ENCODE data around the gene SLC19A1.
A peak's percentile ranks its signal among the peaks of the same experiment; 100 is the strongest.

The SLC19A1 gene

DNA sequence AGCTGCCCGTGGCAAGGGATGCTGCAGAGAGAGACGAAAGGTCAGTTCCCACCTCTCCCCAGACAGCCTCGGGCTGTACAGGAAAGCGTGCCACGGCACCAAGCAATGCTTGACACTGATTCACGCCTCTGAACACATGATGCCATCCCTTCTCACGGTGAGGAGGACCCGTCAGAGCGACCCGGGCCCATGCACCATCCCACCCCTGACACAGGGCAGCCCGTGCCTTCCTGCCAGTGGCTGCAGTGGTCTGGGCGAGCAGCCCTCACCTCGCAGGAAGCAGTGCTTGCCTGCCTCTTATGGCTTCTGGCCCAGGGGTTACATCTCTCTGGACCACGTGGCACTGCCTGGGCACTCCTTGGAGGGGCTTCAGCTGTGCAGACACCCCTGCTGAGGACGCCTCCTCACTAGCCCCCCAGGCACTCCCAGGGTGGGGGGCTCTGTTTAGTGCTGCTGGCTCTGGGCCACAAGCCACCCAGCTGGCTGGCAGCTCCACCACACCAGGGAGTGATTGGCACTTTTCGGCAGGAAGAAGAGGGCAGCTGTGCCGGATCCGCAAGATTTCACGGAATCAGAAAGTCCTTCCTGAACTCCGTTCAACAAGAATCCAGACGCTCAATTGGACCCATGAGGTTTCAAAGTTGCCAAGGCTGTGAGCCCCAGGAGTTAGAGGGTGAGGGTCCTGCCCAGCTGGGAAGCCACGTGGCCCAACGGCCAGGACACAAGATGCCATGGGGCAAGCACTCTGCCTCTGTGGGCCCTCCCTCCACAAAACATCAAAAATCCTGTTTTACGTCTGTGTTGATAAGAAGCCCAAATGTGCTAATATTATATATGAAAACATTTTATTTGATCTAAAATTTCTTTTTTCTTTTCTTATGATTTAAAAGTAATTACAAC, 34.8 kb upstream of the SLC19A1 start:
- TF ChIP-seq, protein P1, sequence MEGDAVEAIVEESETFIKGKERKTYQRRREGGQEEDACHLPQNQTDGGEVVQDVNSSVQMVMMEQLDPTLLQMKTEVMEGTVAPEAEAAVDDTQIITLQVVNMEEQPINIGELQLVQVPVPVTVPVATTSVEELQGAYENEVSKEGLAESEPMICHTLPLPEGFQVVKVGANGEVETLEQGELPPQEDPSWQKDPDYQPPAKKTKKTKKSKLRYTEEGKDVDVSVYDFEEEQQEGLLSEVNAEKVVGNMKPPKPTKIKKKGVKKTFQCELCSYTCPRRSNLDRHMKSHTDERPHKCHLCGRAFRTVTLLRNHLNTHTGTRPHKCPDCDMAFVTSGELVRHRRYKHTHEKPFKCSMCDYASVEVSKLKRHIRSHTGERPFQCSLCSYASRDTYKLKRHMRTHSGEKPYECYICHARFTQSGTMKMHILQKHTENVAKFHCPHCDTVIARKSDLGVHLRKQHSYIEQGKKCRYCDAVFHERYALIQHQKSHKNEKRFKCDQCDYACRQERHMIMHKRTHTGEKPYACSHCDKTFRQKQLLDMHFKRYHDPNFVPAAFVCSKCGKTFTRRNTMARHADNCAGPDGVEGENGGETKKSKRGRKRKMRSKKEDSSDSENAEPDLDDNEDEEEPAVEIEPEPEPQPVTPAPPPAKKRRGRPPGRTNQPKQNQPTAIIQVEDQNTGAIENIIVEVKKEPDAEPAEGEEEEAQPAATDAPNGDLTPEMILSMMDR (conservative IDR thresholded peaks at IDR 0.05; ENCODE audit: low read length), result no peak
- DNase-seq (ENCODE audit: low read depth), result no peak
- no peak overlapping the region for H3K4me3 ChIP-seq (ENCODE audit: low read length)

- DNase-seq (ENCODE audit: low read depth), result no peak
- TF ChIP-seq, protein P1 (conservative IDR thresholded peaks at IDR 0.05; ENCODE audit: low read length), result no peak
- no peak overlapping the region for H3K4me3 ChIP-seq (ENCODE audit: low read length)
Observed at GRCh38 chr21:45575993-45576837, 34.0 kb upstream of the SLC19A1 start.

DNA sequence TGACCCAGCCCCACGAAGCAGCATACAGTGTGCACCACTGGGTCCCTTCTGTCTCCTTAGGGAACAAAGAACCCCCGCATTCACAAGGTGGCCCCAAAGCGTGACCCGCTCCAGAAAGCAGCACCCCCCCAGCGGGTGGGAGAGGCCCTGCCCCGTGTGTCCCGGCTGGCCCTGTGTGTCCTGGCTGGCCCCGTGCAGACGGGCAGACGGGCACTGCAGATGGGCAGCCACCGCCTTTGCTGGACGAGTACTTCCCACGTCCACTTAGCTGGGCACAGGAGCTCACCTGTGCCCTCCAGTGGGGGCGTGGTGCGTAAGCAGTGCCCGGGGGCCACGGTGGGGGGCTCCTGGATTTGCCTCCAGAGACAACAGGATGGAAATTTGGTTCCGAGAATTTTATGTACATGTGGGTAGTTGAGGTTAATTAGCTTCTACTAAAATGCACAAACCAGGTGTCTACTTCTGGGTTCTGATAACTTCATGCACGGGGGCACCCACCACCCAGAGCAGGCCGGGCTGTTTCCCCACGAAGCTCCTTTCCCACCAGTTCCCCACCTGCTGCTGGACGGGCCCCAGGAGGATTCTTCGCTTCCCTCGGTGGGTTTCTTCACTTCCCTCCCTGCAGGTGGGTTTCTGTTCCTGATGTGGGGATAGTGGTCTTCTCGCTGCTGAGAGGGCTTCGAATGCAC, 33.2 kb upstream of the SLC19A1 start:
- TF ChIP-seq, protein P1 (conservative IDR thresholded peaks at IDR 0.05; ENCODE audit: low read length), result no peak
- no peak overlapping the region for H3K4me3 ChIP-seq (ENCODE audit: low read length)
- DNase-seq (ENCODE audit: low read depth), result no peak

GRCh38 chr21:45574691-45575090, 32.5 kb upstream of the SLC19A1 start:
- TF ChIP-seq, protein P1 (conservative IDR thresholded peaks at IDR 0.05; ENCODE audit: low read length), result no peak
- no peak for DNase-seq (ENCODE audit: low read depth)
- no peak overlapping the region for H3K4me3 ChIP-seq (ENCODE audit: low read length)

DNA sequence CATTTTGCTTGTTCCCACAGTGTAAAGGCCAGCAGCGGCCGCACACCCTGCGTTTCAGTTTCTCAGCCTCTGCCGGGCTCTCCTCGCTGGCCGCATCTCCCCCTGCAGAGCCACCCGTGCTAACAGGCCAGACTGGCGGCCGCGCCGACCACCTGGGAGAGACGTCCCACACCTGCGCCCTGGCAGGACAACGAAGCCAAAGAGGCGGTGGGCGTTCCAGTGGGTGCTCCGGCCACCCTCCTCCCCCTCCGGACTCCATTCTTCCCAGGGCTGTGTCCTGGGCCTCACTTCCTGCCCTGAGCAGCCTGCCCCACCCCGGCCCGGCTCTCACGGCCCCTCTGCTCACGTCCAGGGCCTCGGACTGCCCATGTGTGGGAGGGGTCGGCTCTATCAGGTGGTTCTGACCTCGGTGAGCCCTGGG, 31.9 kb upstream of the SLC19A1 start:
- DNase-seq (ENCODE audit: low read depth), result no peak
- H3K4me3 ChIP-seq (ENCODE audit: low read length), result no peak overlapping the region
- TF ChIP-seq, protein P1 (conservative IDR thresholded peaks at IDR 0.05; ENCODE audit: low read length), result no peak

DNA sequence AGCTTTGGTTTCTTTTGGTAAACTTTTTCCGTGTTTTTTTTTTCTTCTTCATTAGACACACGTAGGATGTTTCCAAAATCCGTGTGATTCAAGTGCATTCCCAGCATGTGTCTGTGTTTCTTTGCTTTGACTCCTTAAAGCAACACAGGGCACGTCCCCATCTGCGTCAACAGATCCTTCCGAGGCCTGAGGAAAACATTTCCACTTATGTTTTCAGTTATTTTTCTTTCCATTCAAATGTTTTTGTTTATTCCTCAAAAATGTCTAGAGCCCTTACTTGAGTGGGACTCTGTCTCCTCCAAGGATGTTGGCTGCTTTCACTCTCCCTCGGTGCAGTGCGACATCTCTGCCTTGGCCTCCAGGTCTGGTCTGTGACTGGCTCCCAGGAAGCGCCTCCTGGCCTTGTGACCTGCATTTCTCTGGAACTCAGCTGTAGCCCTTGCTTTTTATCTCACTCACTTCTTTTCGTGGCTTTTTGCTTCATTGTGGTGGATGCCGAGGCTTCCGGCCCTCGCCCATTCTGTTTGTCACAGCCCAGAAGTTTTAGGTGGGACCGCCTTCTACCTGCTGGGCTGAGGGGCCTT, 31.3 kb upstream of the SLC19A1 start:
- no peak overlapping the region for H3K4me3 ChIP-seq (ENCODE audit: low read length)
- peak; percentile 54 for DNase-seq (ENCODE audit: low read depth)
- TF ChIP-seq, protein P1 (conservative IDR thresholded peaks at IDR 0.05; ENCODE audit: low read length), result no peak
